DMS79 (cell line): ENCODE data around the gene CERS6.

ENCODE experiments used
- DNase-seq: peaks from one replicate; lab custom pipeline; 2025; lab: John Stamatoyannopoulos, UW

The CERS6 gene

DNA sequence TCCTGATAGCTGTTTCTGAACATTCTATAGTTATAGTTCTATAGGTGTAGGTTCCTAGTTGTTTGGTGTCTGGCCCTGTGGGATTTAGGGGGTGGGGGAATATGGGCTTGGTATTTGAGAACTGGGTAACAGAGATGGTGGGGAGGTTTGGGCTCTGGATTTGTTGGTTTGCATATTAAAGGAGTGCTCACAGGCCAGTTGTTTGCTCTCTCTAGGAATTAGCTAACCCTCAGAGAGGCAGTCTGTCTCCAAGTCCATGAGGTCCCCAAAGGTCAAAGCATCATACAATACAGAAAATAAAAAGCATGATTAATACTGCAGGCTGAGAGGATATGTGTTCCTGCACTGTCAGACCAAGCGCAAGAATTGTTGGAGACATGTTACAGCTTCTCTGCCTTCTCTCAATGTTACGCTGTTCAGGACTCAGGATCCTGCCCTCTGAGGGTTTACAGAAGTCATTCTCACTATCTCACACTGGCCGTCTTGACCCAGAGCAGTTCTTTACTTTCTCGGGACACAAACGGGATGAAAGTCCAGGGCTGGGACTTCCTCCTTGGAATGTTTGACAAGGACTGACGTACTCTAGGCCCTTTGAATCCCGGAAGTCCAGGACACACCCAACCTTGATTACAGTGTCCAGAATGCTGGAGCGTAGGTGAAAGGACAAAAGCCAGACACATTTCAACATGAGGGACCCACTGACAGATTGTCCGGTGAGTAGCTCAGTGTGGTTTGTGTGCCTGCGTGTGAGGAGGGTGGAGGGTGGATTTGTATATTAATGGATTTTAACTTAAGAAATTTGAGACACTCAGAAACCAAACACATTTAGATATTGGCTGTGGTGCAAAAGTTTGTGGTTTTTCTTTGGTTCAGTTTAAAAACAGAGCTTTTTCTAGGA, 346.1 kb downstream of the CERS6 start, which contains the start of gene NOSTRIN:
NOSTRIN (plus strand) TSS at position 677 of the 898 bp plus-strand sequence; CDS start at position 687, 10 bp downstream.
- no peak for DNase-seq

- DNase-seq, result no peak
Measured at GRCh38 chr2:168802859-168803725, 347.0 kb downstream of the CERS6 start.

DNA sequence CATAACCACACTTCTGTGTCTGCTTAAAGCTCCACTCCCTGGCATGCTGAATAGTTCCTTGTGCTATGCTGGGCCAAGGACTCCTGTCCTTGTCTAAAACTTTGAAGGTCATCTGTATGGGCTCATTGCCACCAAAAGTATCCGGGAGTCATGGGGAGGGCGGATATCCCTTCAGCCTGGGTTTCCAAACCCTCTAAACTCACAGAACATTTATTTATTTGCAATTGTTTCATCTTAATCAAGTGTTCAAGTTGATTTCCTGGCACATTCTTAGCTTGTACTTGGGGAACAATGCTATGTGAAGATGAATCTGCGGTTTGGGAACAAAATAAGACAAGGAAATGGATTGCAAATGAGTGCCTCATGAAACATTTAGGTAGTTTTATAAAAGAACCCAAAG, 348.1 kb downstream of the CERS6 start:
- DNase-seq, result no peak

DNA sequence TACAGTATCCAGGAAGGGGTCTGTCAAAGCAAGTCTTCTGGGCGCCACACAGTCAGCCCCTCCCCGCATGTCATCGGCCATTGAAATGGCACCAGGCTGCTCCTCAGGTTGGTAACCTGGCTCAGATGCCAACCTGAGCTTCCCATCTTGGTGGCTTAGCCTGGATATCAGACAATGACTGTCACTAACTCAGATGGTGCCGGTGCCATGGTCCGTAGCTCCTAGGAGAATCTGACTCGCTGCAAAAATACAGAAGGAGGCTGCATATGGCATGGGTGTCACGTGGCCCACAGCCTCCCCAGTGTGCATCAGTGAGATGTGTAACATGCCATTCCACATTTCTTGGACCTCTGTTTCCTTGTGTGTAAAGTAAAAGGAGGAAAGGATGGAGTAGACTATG, 349.5 kb downstream of the CERS6 start:
- no peak for DNase-seq

- no peak for DNase-seq
Measured at GRCh38 chr2:168809537-168809936, 353.5 kb downstream of the CERS6 start.

DNA sequence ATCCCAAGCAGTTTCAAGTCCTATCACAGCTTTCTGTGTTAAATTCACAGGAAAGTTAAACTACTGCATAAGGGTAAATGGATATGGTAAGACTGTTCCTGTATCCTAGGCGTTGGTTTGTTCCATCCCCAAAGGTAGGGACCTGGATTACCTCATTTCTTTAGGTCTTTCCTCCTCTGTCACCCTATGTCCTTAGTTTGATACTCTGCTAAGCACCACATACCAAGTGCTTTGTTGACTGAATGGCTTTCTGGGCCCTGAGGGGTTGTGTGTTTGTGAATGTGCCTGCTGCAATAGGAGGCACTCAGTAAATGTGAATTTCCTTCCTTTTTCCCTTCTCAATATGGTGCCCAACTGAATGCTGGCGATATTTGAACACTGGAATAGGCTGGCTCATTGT, 354.2 kb downstream of the CERS6 start:
- DNase-seq, result no peak

- DNase-seq, result no peak
Measured at GRCh38 chr2:168811696-168812095, 355.6 kb downstream of the CERS6 start.

- DNase-seq, result no peak
Measured at GRCh38 chr2:168814046-168814445, 358.0 kb downstream of the CERS6 start.

GRCh38 chr2:168814939-168815907, 359.2 kb downstream of the CERS6 start:
- peak; percentile 27 for DNase-seq

- no peak for DNase-seq
Measured at GRCh38 chr2:168816369-168816768, 360.3 kb downstream of the CERS6 start.

DNA sequence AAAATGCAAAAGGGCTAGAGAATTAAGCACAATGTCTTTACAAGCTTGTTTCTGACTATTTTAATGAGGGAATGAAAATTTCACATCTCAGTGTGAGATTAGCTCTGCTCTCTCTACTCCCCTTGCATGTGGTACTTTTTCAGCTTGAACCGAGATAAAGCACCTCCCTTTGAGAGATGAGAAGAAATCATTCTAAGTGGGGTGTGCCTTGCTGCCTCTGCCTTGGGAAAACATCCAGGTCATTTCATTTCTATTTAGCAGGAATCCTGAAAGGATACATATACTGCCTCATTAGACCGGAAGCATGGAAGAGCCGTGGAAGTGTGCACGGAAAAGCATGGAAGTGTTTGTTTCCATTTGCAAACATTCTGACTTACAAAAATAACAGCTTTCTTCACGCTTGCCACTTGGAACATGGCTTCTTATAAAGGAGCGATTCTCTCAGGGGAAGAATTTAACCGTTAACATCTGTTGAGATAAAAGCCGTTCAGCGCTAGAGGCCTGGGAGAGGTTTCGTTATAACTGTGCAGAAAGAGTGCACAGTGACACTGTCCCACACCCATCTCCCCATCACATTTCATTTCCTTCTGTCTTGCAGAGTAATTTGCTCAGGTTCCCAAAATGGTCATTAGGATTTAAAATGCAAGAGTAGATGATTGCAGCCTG, 363.1 kb downstream of the CERS6 start:
- DNase-seq, result no peak

DNA sequence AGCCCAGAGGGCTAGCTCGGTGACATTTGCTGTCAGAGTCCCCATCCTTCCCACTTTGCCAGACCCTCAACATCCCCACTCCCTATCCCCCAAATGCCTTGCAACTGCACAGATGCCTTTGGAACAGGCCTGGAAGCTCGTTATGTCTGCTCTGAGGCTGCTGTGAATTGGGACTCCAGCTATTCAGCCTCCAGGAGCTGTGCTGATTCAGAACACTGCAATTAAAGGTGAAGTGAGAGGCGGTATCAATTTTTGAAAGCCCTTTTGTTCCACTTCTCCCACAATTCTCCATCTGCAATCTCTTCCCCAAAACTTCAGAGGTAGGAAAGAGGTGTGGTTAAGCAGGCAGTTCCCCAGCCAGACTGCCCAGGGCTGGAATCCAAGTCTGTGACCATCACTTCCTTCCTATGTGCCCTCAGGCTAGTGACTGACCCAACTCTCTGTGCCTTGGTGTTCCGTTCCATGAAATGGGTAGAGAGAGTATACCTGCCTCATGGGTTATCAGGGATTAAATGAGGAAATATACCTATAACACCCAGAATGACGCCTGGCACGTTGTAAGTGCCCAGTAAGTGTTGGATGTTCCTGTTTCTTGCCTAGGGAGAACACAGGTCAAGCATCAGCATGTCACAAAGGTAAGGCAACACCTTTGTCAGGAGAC, 363.9 kb downstream of the CERS6 start:
- DNase-seq, result no peak

GRCh38 chr2:168821577-168821976, 365.5 kb downstream of the CERS6 start:
- no peak for DNase-seq

- DNase-seq, result no peak
Measured at GRCh38 chr2:168821992-168822391, 365.9 kb downstream of the CERS6 start.
